ENCODE results near the gene HAAO.

DNA sequence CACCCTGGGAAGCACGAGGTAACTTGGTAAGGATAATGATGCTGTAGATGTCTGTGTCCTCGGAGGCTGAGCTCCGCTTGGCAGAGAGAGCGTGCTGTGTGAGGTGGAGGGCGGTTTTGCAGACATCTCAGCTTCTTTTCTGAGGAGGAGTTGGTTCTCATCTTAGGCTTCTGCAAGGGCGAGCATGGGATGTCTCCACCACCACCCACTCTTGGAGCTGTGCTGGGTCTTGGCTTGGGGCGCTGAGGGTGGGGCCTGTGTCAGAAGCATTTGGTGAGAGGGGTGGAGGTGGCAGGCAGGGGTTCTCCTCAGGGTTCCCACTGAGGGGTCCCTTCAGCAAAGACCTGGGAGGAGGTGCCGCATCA lies 37.6 kb downstream of the HAAO start:
- TF ChIP-seq SRY (CRISPR knock-in tag; IDR thresholded peaks at IDR 0.05) = no peak
- TF ChIP-seq NONO (IDR thresholded peaks at IDR 0.05) = no peak
- no peak for TF ChIP-seq NONO (CRISPR knock-in tag; conservative IDR thresholded peaks at IDR 0.05)
- TF ChIP-seq GATAD2A (CRISPR knock-in tag; IDR thresholded peaks at IDR 0.05) = no peak
- no peak for TF ChIP-seq PAX8 (CRISPR knock-in tag; IDR thresholded peaks at IDR 0.05; ENCODE audit: borderline replicate concordance)
- TF ChIP-seq, protein P1, sequence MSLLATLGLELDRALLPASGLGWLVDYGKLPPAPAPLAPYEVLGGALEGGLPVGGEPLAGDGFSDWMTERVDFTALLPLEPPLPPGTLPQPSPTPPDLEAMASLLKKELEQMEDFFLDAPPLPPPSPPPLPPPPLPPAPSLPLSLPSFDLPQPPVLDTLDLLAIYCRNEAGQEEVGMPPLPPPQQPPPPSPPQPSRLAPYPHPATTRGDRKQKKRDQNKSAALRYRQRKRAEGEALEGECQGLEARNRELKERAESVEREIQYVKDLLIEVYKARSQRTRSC (CRISPR knock-in tag; IDR thresholded peaks at IDR 0.05; ENCODE audit: low read depth) = no peak
- no peak for TF ChIP-seq POLR2AphosphoS5 (IDR thresholded peaks at IDR 0.05; ENCODE audit: low read depth, low read length)
- TF ChIP-seq ZNF20 (CRISPR knock-in tag; IDR thresholded peaks at IDR 0.05) = no peak
- TF ChIP-seq TOE1 (CRISPR knock-in tag; IDR thresholded peaks at IDR 0.05) = no peak
- no peak for TF ChIP-seq RAD51 (IDR thresholded peaks at IDR 0.05; ENCODE audit: borderline replicate concordance)
- no peak for TF ChIP-seq MAF1 (CRISPR knock-in tag; IDR thresholded peaks at IDR 0.05; ENCODE audit: borderline replicate concordance)
- TF ChIP-seq, protein P2, sequence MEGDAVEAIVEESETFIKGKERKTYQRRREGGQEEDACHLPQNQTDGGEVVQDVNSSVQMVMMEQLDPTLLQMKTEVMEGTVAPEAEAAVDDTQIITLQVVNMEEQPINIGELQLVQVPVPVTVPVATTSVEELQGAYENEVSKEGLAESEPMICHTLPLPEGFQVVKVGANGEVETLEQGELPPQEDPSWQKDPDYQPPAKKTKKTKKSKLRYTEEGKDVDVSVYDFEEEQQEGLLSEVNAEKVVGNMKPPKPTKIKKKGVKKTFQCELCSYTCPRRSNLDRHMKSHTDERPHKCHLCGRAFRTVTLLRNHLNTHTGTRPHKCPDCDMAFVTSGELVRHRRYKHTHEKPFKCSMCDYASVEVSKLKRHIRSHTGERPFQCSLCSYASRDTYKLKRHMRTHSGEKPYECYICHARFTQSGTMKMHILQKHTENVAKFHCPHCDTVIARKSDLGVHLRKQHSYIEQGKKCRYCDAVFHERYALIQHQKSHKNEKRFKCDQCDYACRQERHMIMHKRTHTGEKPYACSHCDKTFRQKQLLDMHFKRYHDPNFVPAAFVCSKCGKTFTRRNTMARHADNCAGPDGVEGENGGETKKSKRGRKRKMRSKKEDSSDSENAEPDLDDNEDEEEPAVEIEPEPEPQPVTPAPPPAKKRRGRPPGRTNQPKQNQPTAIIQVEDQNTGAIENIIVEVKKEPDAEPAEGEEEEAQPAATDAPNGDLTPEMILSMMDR (CRISPR knock-in tag; IDR thresholded peaks at IDR 0.05) = no peak
- TF ChIP-seq, protein P3, sequence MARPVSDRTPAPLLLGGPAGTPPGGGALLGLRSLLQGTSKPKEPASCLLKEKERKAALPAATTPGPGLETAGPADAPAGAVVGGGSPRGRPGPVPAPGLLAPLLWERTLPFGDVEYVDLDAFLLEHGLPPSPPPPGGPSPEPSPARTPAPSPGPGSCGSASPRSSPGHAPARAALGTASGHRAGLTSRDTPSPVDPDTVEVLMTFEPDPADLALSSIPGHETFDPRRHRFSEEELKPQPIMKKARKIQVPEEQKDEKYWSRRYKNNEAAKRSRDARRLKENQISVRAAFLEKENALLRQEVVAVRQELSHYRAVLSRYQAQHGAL (CRISPR knock-in tag; IDR thresholded peaks at IDR 0.05; ENCODE audit: not compliant biosample characterization) = no peak
- no peak for TF ChIP-seq ZNF17 (CRISPR knock-in tag; IDR thresholded peaks at IDR 0.05)
